ENCODE measurements around the gene CPTP.

DNA sequence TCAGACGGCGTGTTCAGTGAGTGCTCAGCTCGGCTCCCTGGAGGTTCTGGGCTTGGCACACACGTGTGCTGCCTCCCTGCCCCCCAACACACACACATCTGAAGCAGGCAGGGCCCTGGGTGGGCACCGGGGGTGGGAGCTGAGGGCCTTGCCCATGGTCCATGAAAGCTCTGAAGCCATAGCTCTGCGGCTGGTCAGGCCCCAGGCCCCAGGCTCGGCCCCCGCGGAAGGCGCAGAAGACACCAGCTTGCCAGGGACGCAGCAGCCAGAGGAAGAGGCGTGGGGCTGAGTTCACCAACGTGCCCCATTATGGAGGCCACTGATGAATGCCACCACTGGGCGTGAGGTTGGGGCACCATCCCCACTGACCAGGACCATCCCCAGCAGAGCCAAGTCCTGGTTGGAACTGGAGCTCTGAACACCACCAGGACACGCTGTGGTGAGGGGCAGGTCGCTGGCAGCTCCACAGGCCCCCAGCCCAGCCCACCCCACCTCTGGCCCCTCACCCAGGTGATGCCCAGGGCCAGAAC is 46.2 kb downstream of the CPTP start:
- TF ChIP-seq POLR2A (IDR thresholded peaks at IDR 0.05; ENCODE audit: low read length), result no peak
- TF ChIP-seq GATA1 (IDR thresholded peaks at IDR 0.05; ENCODE audit: low read depth, low read length), result no peak

Measured in erythroblast (primary cell).